GM12801 (cell line): Measurements from ENCODE around the gene DTX1.

Source experiments
- CTCF ChIP-seq: IDR thresholded peaks from one replicate; pipeline ENCODE4 v1.5.1; 2011; ENCODE audit warnings: control low read depth; ENCODE audit not compliant: insufficient read length; ENCODE audit errors: extremely low read depth

DTX1 gene

GRCh38 chr12:113067987-113068935 is 11.7 kb downstream of the DTX1 start:
- TF ChIP-seq CTCF, result no peak

- no peak for TF ChIP-seq CTCF
Observed at GRCh38 chr12:113069149-113069548, 12.6 kb downstream of the DTX1 start.

GRCh38 chr12:113069751-113070116 is 13.2 kb downstream of the DTX1 start:
- no peak for TF ChIP-seq CTCF

- no peak for TF ChIP-seq CTCF
Observed at GRCh38 chr12:113070117-113070906, 13.8 kb downstream of the DTX1 start.

GRCh38 chr12:113071135-113072112 is 14.9 kb downstream of the DTX1 start:
- TF ChIP-seq CTCF, result no peak

- TF ChIP-seq CTCF, result no peak
Observed at GRCh38 chr12:113072136-113072535, 15.6 kb downstream of the DTX1 start.

GRCh38 chr12:113073586-113073985 is 17.1 kb downstream of the DTX1 start:
- TF ChIP-seq CTCF, result no peak
